ENCODE measurements around the gene GLCE.
"Not testable (repeated sequence)": the region's sequence is repeated elsewhere in the genome, so short reads cannot be mapped to it uniquely, and the experiment has no call there.

Gene GLCE

GRCh38 chr15:69138963-69139362 is 21.5 kb upstream of the GLCE start:
- DNase-seq: no peak

GRCh38 chr15:69140306-69140705 is 20.1 kb upstream of the GLCE start:
- peak; percentile 92 for DNase-seq

DNA sequence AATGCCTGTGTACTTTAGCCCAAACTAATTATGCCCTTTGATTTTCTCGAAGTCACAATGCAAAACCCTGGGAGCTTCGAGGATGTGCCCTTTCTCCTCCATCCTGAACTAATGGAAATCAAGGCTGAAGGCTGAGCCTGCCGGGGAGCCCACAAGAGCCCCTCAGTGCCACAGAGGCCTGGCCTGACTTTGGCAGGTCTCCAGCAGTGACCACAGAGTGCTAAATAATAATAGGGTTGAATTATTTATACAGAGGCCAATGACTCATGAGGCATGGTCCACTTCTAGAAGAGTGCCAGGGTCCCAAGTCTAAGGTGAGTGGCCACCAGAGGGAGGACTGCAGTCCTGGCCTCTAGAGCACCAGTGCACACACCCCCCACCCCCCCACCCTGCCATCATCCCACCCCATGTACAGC is 19.1 kb upstream of the GLCE start:
- no peak for DNase-seq

GRCh38 chr15:69141833-69142232 is 18.6 kb upstream of the GLCE start:
- DNase-seq: no peak

DNA sequence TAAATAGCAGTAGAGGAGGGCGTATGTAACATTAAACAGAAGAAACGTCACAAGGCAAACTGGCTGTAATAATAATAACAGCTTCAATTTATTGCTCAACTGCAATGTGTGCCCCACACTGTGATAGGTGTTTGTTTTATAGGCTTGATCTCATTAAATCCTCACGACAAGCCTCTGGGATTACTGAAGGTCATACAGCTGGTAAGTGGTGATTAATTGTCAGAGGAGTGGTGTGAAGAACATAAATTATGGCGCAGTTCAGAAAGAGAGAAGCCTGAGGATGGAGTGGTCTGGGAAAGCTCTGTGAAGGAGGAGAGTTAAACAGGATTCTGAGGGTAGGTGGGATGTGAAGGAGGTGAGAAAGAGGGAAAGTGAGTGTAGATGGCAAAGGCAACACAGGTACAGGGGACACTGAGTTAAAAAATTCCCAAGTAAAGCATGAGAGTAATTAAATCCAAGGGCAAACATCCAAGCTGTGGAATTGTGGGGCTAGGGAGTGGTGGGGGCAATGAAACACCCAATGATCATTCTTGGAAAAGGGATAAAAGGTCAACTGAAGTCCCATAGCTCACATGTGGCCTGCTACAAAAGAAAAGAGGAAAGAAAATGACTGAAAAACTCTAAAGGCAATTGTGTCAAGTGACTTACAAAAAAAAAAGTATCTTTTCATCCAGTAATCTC is 16.5 kb upstream of the GLCE start:
- DNase-seq: no peak

- no peak for DNase-seq
Measured at GRCh38 chr15:69144530-69144929, 15.9 kb upstream of the GLCE start.

- DNase-seq: no peak
Measured at GRCh38 chr15:69145149-69145693, 15.2 kb upstream of the GLCE start.

DNA sequence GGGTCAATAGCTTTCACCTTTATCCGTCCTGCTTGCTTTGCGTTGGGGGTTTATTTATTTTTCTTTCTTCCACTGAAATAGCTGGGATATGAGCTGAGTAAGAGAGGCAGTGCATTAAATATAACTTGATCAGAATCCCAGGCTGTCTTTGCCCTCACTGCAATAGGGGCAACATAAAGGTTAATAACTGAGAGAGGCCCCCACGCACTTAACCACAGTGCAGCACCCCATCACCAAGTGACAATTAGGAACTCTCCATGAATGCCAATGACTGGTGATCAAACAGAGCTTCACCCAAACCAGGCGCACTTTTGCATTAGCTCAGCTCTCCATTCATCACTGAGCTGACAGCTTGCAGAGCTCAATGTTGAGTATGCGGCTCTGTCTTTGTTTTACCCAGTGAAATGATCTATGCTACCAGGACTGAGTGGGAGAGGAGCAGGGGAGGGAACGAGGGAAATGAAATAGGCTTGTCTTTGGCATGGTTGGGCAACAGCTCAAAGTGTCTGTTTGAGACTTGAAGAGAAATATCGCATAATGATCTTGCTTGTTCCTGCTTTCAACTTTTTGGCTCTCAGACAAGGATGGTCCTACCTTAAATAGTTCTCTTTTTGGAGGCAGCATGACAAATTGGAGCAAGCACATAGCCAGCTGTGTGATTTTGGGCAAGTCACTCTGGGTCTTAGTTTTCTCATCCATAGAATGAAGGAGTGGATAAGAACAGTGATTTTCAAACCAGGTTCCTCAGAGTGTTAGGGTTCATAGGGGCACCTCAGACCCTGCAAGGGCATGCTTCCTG is 14.5 kb upstream of the GLCE start:
- peak; percentile 75 for DNase-seq

DNA sequence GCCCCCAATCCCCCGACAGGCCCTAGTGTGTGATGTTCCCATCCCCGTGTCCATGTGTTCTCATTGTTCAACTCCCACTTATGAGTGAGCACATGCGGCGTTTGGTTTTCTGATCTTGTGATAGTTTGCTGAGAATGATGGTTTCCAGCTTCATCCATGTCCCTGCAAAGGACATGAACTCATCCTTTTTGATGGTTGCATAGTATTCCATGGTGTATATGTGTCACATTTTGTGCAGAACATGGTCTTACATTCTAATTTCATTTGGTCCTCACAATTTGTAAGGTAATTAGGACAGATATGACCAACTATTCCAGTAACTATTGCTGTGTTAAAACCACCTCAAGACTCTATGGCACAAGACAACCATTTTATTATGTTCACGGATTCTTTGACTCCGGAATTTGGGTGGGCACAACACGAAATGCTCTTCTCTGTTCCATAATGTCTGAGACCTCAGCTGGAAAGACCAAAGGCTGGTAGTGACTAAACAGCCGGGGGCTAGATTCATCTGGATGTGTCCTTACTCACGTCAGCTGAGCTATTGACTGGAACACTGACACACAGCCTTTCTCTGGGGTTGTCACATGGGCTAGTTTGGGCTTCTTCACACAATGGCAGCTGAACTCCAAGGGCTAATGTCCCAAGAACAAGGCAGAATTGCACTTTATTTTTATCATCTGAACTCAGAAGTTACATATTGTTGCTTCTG is 13.6 kb upstream of the GLCE start:
- no peak for DNase-seq

DNA sequence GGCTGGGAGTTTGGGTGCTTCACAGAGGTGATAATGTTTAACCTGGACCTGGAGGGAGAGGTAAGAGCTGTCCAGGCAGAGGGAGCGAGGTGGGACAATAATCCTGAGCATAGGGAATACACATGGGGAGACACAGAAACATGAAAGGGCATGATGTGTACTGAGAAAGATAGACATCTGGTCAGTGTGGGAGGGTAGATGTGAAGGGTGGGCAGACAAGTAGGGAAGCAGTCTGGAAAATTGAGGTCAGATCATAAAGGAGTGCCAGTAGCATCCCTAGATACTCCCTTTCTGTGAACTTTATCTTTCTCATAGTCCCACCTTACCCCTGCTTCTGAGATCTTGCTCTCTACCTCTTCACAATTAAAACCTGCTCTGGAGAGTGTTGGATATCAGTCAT is 12.0 kb upstream of the GLCE start:
- DNase-seq: no peak

DNA sequence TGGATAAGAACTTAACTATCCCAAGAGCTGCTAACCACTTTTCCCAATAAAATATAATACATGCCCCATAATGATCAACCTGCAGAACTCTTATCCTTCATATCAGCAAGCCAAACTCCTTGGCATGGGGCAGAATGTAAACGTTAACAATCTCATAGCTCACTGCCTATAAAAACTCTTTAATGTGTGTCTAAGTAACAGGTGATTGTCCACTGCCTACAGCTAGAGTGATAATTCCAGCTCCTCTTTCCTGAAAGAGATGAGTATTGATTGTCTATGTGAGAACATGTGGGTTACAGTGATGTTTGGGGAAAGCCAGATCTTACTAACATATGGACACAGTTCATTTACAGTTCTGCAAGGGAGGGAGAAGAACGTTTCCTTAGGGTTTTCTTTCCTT is 11.3 kb upstream of the GLCE start:
- DNase-seq: no peak

DNA sequence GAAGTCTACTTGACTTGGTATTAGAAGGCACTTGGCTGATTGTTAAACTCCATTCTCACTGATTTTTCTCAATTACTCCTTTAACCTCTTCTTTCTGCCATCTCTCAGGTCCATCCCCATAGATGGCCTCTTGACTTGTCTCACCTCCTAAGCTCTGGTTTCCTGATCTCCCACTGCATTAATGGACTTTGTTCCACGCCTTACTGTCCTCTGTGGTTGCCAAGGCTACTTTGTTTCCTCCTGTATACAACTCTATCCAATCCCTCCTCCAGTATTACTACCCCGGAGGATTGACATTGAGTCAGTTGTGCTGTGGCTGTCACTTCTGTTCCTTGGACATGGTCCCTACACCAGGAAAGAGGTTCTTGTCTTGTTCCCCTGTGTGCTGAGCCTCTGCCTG is 10.6 kb upstream of the GLCE start:
- DNase-seq: no peak

DNA sequence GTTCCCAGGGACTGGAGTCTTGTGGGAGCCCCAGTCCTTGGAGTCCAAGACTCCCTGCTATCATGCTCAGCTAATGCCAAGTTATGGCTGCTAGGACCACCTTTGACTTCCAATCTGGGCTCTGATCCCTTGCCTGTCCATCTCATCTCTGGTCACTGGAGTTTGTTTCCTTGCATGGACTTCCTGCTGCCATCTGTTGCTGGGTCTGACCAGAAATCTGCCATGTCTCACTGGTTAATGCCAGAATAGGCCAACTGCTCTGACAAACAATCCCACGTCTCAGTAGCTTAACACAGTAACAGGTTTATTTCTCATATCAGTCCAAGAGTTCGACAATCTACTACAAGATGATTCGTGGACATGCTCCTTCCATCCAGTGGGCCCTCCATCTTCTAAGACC is 10.1 kb upstream of the GLCE start:
- DNase-seq: no peak

DNA sequence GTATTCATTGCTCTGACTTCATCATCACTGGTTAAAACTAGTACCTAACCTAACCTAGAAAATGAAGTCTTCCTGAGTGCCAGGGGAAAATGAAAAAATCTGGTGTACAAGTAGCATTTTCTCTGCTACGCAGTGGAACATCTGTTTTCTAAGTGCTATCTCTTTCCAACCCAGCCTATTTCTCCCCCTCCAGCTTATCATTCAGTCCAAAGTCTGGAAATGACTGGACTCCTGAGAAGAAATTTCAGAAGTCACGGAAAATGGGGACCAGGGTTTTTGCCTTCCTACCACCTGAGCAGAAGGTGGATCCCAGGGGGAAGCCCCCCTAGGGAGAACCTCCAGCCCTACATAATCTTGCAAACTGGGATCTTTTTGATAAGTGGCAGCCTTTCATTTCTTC is 9.6 kb upstream of the GLCE start:
- DNase-seq: no peak

DNA sequence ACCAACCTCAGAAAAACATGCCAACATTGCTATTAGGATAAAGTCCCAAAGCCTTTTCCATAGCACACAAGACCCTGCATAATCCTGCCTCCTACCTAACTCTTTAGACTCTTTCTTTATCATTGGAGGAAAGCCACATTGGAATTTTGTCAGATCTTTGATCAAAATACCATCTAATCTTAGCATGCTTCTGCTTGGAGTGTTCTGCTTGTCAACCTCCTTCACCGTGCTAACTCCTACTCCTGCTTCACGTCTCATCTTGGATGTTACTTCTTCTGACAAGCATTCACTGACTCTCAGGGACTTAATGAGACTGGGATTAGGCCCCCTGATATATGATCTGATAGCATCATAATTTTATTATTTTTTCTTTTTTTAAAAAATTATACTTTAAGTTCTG is 7.4 kb upstream of the GLCE start:
- DNase-seq: no peak

DNA sequence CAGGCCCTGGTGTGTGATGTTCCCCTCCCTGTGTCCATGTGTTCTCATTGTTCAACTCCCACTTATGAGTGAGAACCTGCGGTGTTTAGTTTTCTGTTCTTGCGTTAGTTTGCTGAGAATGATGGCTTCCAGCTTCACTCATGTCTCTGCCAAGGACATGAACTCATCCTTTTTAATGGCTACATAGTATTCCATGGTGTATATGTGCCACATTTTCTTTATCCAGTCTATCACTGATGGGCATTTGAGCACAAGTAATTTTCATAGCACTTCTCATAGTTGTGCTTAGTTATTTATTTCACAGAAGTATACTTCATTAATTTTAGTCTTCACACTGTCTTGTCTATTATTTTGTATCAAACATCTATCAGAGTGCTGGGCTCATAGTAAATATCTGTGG is 6.8 kb upstream of the GLCE start:
- not testable (repeated sequence) for DNase-seq

- no peak for DNase-seq
Measured at GRCh38 chr15:69154078-69154477, 6.4 kb upstream of the GLCE start.

DNA sequence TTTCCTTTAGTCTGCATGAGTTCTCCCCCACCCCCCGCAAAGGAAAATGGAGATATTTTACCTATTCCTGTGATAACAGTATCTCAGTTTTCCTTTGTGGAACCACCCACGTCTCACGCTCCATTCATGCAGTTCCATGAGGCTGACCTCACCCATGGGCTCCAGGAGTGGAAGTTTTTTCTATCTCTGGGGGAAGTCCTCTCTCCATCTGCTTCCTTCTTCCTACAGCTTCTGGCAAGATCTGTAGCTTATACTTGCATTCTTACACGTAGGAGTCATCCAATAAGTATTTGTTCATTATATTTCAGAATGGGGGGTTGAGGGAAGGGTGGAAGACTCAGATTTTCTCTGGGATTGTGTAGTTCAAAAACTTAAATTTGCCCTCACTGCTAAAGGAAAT is 5.8 kb upstream of the GLCE start:
- DNase-seq: peak; percentile 18

DNA sequence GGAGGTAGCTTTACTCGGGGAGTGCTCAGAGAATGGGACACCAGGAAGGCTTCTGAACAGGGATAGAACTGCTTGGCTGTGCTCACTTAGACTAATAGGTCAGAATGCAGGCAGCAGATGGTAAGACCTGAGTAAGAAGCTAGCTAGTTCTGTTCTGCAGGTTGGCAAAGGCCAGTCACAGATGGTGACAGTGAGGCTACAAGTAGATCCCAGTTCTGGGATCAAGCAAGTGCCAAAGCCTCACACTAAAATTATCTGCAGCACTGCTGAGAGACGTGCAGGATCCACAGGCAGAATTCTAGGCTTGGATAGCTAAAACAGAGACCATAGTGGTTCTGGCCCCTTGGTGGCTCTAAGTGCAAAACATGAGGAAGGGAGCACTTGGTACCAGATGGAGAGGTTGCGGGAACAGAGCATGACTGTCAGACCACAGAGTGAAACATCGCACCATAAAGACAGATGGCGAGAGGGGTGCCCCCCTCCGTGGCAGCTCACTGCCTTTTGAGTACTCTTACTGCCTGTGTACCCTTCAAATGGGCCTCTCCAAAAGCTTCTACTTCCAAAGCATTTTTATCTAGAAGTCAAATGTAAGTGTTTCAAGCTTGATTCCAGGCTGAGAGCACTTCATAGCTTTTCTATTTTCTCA is 3.6 kb upstream of the GLCE start:
- peak; percentile 98 for DNase-seq

GRCh38 chr15:69158201-69158842 is 2.1 kb upstream of the GLCE start:
- no peak for DNase-seq

GRCh38 chr15:69158843-69159240 is 1.6 kb upstream of the GLCE start:
- DNase-seq: no peak

DNA sequence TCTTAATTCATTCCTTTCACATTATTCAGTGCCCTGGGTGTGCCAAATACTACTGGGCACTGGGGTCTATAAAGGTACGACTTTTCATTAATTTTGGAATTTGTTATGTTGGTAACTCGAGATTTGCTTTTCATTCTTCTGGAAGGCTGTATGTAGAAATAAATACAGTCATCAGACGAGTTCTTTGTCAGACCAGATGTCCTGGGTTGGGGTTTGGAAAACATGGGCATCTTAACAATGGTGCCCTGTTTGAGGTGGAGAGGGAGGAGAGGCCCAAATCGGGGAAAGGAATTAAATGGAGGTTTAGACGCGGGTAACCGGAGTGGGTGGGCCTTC is 662 bp upstream of the GLCE start:
- DNase-seq: no peak

All from NCI-H446 treated with DMSO at 0.1 percent for 48 hours (cell line).